ENCODE results near the gene LDOC1. TPM values are rescaled to one million over a fixed set of nuclear protein-coding genes. Genes with fewer than 3 reads are reported as not detected.
"Not testable (repeated sequence)": the region's sequence is repeated elsewhere in the genome, so short reads cannot be mapped to it uniquely, and the experiment has no call there.

The LDOC1 gene
- total RNA-seq, 2 donors from 2014 or later = 2.0 to 3.1 TPM

DNA sequence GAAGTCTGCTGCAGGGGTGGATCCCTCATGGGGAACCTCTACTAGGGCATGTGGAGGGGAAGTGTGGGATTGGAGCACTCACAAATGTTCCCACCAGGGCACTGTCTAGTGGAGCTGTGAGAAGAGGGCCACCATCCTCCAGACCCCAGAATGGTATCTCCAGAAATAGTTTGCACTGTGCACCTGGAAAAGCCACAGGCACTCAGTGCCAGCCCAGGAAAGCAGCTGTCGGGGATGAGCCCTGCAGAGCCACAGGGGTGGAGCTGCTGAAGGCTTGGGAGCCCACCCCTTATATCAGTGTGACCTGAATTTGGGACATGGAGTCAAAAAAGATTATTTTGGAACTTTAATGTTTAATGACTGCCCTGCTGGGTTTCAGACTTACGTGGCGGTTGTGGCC, 25.0 kb upstream of the LDOC1 start:
- no peaks in the 10 kb centered on the region for H3K27me3 ChIP-seq
- no peak for DNase-seq
- H3K9me3 ChIP-seq = no peaks in the 10 kb centered on the region
- intact Hi-C loops (cut with DNase I) = no loop called here
- WGBS, 2 donors = 85 to 95% methylated on average over 2 to 3 of the region's 3 CpGs
- no peak for TF ChIP-seq POLR2A (IDR thresholded peaks at IDR 0.05)
- TF ChIP-seq, protein P1, sequence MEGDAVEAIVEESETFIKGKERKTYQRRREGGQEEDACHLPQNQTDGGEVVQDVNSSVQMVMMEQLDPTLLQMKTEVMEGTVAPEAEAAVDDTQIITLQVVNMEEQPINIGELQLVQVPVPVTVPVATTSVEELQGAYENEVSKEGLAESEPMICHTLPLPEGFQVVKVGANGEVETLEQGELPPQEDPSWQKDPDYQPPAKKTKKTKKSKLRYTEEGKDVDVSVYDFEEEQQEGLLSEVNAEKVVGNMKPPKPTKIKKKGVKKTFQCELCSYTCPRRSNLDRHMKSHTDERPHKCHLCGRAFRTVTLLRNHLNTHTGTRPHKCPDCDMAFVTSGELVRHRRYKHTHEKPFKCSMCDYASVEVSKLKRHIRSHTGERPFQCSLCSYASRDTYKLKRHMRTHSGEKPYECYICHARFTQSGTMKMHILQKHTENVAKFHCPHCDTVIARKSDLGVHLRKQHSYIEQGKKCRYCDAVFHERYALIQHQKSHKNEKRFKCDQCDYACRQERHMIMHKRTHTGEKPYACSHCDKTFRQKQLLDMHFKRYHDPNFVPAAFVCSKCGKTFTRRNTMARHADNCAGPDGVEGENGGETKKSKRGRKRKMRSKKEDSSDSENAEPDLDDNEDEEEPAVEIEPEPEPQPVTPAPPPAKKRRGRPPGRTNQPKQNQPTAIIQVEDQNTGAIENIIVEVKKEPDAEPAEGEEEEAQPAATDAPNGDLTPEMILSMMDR (IDR thresholded peaks at IDR 0.05) = no peak
- H3K27ac ChIP-seq = no peak overlapping the region
- no peak for ATAC-seq
- no peak overlapping the region for H3K4me3 ChIP-seq
- no peaks in the 10 kb centered on the region for H3K4me1 ChIP-seq
- no peaks in the 10 kb centered on the region for H3K36me3 ChIP-seq (replicated peaks in 1 of 2; ENCODE audit: insufficient read depth in 1 of 2, low read depth in 2 of 2)

GRCh38 chrX:141188573-141188972, 11.6 kb upstream of the LDOC1 start:
- H3K36me3 ChIP-seq (replicated peaks in 1 of 2; ENCODE audit: insufficient read depth in 1 of 2, low read depth in 2 of 2); DNase-seq; H3K27me3 ChIP-seq; ATAC-seq; H3K27ac ChIP-seq; intact Hi-C loops (cut with DNase I); H3K4me1 ChIP-seq; H3K9me3 ChIP-seq; H3K4me3 ChIP-seq: not testable (repeated sequence)
- 94 to 100% methylated on average over 1 to 2 of the region's 24 CpGs for WGBS, 2 donors

DNA sequence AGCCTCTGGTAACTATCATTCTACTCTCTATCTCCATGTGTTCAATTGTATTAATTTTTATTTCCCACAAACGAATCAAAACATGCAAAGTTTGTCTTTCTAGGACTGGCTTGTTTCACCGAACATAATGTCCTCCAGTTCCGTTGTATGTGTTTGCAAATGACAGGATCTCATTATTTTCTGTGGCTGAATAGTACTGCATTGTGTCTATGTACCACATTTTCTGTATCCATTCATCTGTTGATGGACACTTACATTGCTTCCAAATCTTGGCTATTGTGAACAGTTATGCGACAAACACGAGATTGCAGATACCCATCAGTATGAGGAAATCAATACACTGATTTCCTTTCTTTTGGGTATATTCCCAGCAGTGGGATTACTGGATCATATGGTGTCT, 8.4 kb upstream of the LDOC1 start:
- H3K4me3 ChIP-seq = no peak overlapping the region
- H3K27me3 ChIP-seq = no peaks in the 10 kb centered on the region
- H3K9me3 ChIP-seq = no peaks in the 10 kb centered on the region
- DNase-seq (no peak), ATAC-seq (no peak)
- H3K27ac ChIP-seq = no peak overlapping the region
- intact Hi-C loops (cut with DNase I) = no loop called here
- TF ChIP-seq, protein P1 (IDR thresholded peaks at IDR 0.05) = no peak
- H3K4me1 ChIP-seq = no peaks in the 10 kb centered on the region
- H3K36me3 ChIP-seq (replicated peaks in 1 of 2; ENCODE audit: insufficient read depth in 1 of 2, low read depth in 2 of 2) = no peaks in the 10 kb centered on the region
- 57 to 62% methylated on average over 5 of the region's 5 CpGs for whole genome bisulfite sequencing, 2 donors

- H3K27ac ChIP-seq = no peak overlapping the region
- H3K9me3 ChIP-seq = no peaks in the 10 kb centered on the region
- H3K36me3 ChIP-seq (replicated peaks in 1 of 2; ENCODE audit: insufficient read depth in 1 of 2, low read depth in 2 of 2) = no peaks in the 10 kb centered on the region
- WGBS, 2 donors = 72 to 77% methylated on average over 5 of the region's 5 CpGs
- no peaks in the 10 kb centered on the region for H3K4me1 ChIP-seq
- no peaks in the 10 kb centered on the region for H3K27me3 ChIP-seq
- DNase-seq (no peak), ATAC-seq (no peak)
- H3K4me3 ChIP-seq = no peak overlapping the region
- intact Hi-C loops (cut with DNase I) = no loop called here
- TF ChIP-seq, protein P1 (IDR thresholded peaks at IDR 0.05) = no peak
- no peak for TF ChIP-seq POLR2A (IDR thresholded peaks at IDR 0.05)
Measured at GRCh38 chrX:141183000-141183399, 6.1 kb upstream of the LDOC1 start.

DNA sequence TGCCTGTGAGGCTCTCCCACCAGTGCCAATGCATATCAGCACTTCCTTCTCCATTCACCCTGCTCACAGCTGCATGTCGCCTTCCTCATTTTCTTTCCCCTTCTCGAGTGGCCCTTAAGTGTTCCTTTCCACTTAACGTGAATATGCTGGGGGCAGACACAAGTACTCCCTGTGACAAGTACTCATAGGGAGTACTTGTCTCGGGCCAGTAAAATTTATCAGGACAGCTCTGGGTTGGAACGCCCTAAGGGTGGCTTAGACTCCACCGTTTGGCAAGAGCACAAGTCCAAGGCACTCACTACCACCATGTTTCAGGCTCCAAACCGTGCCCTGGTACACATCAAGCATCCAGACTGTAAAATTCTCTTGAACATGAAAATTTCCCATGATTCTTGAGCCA, 3.9 kb upstream of the LDOC1 start:
- no peak for TF ChIP-seq POLR2A (IDR thresholded peaks at IDR 0.05)
- intact Hi-C loops (cut with DNase I) = no loop called here
- no peak overlapping the region for H3K27ac ChIP-seq
- H3K36me3 ChIP-seq (replicated peaks in 1 of 2; ENCODE audit: insufficient read depth in 1 of 2, low read depth in 2 of 2) = no peaks in the 10 kb centered on the region
- peaks cover 4% of the 10 kb centered on the region for H3K4me1 ChIP-seq
- no peaks in the 10 kb centered on the region for H3K27me3 ChIP-seq
- DNase-seq = no peak
- H3K9me3 ChIP-seq = no peaks in the 10 kb centered on the region
- H3K4me3 ChIP-seq = no peak overlapping the region
- 50 to 54% methylated on average over 5 to 7 of the region's 7 CpGs for WGBS, 2 donors
- ATAC-seq = no peak

- TF ChIP-seq, protein P1 (IDR thresholded peaks at IDR 0.05) = peak in 1 of 7 experiments; percentile 3
- TF ChIP-seq POLR2A (IDR thresholded peaks at IDR 0.05) = no peak
- Histone ChIP-seq H3K36me3 (replicated peaks in 1 of 2; ENCODE audit: insufficient read depth in 1 of 2, low read depth in 2 of 2) (no peaks in the 10 kb centered on the region), H3K9me3 (no peaks in the 10 kb centered on the region), H3K4me1 (peaks cover 8% of the 10 kb centered on the region), H3K4me3 (no peak overlapping the region), H3K27ac (no peak overlapping the region), H3K27me3 (no peaks in the 10 kb centered on the region)
- no peak for ATAC-seq
- intact Hi-C loops (cut with DNase I) = no loop called here
- DNase-seq = peak in 2 of 4 donors; percentile 13 to 16
- WGBS, 2 donors = 18 to 43% methylated on average over 4 to 5 of the region's 5 CpGs
Measured at GRCh38 chrX:141175786-141176185, 1.1 kb downstream of the LDOC1 start.

Data from body of pancreas (tissue), 4 donors.